T-helper 1 cell treated with Interleukin-12 subunit alpha and Interleukin-12 subunit beta and Interleukin-4 antibody, amounts not matched to agents 30 μg/mL and 1 μg/mL, for 36 hours (primary cell): ENCODE data around the gene ABCA6.
"Not testable (repeated sequence)": the region's sequence is repeated elsewhere in the genome, so short reads cannot be mapped to it uniquely, and the experiment has no call there.

ENCODE experiments used
- H3K27ac Mint-ChIP-seq: one replicate; pipeline ENCODE4 v1.8.0; 2021; ENCODE audit warnings: mild to moderate bottlenecking, mixed read lengths
- H3K27me3 Mint-ChIP-seq: one replicate; pipeline ENCODE4 v1.8.0; 2021; ENCODE audit warnings: low read depth, mixed read lengths
- H3K36me3 Mint-ChIP-seq: one replicate; pipeline ENCODE4 v1.8.0; 2021; ENCODE audit warnings: low read depth, mixed read lengths
- H3K4me1 Mint-ChIP-seq: one replicate; pipeline ENCODE4 v1.8.0; 2021; ENCODE audit warnings: low read depth, mixed read lengths
- H3K4me3 Mint-ChIP-seq: one replicate; pipeline ENCODE4 v1.8.0; 2021; ENCODE audit warnings: mild to moderate bottlenecking, moderate library complexity, mixed read lengths
- H3K9me3 Mint-ChIP-seq: one replicate; pipeline ENCODE4 v1.8.0; 2021; ENCODE audit warnings: mixed read lengths

The ABCA6 gene

DNA sequence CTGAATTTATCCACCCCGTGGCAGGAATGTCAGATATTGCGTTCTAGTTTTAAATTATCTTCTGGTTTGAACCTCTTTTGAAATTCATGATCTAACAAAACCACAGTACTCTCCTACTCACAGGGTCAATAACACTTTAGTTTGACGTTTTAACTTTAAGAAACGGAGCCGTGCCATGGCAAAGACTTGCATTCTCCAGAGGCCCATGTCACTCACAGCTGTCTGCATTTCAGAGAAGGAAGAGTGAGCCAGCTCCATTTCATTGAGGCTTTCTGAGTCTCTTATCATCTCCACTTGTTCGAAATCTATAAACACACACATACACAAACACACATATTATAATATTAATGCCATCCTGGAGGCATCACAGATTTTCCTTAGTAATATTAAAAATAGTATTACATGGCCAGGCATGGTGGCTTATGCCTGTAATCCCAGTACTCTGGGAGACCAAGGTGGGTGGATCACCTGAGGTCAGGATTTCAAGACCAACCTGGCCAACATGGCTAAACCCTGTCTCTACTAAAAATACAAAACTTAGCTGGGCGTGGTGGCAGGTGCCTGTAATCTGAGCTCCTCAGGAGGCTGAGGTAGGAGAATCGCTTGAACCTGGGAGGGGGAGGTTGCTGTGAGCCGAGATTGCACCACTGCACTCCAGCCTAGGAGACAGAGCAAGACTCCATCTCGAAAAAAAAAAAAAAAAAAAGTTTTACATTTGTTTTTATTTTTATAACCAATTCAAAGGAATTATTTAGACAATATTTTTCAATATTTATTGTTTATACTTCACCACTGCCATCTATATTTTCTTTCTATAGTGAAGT, 35.6 kb downstream of the ABCA6 start:
- H3K4me1 Mint-ChIP-seq: no peaks in the 10 kb centered on the region
- no peaks in the 10 kb centered on the region for H3K9me3 Mint-ChIP-seq
- H3K4me3 Mint-ChIP-seq: no peak overlapping the region
- H3K27ac Mint-ChIP-seq: no peak overlapping the region
- H3K27me3 Mint-ChIP-seq: no peaks in the 10 kb centered on the region
- no peaks in the 10 kb centered on the region for H3K36me3 Mint-ChIP-seq

DNA sequence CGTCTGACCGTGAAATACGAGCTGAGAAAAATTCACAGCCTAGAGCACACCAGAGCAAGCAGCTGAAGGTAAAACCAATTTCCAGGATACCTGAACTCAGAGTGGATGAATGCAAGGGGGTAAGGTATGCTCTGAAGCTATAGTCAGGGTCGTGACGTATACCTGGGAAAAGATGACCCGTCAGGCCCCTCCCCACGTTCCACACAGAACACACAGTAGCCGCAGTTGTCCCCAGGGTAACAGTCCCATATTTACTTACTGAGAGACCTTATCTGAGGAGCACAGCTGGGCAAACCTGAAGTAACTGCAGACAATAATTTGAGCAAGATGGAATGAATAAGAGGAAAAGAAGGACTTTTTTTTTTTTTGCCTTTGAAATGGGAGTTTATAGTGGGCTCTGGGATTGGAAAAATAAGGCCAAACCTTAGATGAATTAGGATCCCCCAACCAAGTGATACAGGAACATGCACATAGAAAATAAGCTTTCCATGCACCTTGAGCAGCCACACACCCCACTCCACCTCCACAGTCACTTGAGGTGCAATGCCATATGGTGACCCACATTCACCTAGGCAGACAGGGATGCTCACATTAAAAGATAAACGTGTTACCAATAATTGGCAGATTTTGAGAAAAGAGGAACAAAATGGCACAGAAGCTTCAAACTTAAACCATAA, 38.0 kb downstream of the ABCA6 start:
- no peaks in the 10 kb centered on the region for H3K4me1 Mint-ChIP-seq
- no peaks in the 10 kb centered on the region for H3K36me3 Mint-ChIP-seq
- H3K4me3 Mint-ChIP-seq: no peak overlapping the region
- no peaks in the 10 kb centered on the region for H3K27me3 Mint-ChIP-seq
- H3K27ac Mint-ChIP-seq: no peak overlapping the region
- no peaks in the 10 kb centered on the region for H3K9me3 Mint-ChIP-seq

DNA sequence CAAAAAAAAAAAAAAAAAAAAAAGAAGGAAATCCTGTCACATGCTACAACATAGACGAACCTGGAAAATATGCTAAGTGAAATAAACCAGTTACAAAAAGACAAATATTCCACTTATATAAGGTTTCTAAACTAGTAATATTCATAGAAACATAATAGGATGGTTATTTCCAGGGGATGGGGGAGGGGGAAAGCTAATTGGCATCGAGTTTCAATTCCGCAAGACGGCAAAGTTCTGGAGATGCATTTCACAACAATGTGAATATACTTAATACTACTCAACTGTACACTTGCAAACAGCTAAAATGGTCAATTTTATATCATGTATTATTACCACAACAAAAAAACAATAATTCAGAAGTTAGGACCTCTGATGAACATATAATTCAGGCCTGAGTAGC, 43.1 kb downstream of the ABCA6 start:
- H3K27me3 Mint-ChIP-seq: peaks cover 8% of the 10 kb centered on the region
- no peaks in the 10 kb centered on the region for H3K4me1 Mint-ChIP-seq
- H3K9me3 Mint-ChIP-seq: no peaks in the 10 kb centered on the region
- H3K27ac Mint-ChIP-seq: no peak overlapping the region
- H3K4me3 Mint-ChIP-seq: no peak overlapping the region
- H3K36me3 Mint-ChIP-seq: no peaks in the 10 kb centered on the region

DNA sequence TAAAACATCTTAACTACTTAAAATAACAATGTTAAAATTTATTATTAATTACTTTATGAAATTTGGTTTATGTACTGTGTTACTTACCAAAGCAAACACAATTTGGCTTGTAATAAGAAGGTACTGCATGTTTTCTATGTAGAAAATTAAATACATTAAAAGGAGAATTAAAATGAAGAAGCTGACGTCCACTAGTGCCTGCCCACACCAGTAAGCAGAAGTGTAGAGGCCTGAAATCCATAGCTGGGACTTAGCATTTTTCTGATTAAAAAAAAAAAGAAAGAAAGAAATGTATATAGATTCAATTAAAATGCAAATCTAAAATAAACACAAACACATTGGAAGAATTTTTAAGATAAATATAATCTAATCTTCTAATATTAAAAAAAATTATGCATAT, 45.2 kb downstream of the ABCA6 start:
- Mint-ChIP-seq H3K27ac (no peak overlapping the region), H3K4me3 (no peak overlapping the region), H3K36me3 (no peaks in the 10 kb centered on the region), H3K9me3 (no peaks in the 10 kb centered on the region), H3K4me1 (peaks cover 4% of the 10 kb centered on the region), H3K27me3 (peaks cover 17% of the 10 kb centered on the region)

DNA sequence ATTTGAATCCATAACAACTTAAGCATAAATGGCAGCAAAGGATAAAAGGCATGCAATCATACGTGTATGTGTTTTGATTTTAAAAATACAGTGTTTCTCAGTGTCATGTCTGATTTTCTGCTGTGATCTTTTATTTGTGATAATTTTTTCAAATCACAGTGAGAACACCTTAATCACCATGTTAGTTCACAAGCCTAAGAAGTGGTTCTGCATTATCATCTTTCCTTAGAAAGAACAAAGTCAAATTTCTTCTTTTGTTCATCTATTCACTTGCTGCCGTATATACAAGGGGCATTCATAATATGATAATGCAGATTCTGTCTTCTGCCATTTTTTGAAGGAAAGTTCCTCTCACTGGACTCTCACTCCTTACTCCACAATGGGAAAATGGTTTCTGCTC, 47.7 kb downstream of the ABCA6 start:
- Mint-ChIP-seq H3K27me3 (peaks cover 17% of the 10 kb centered on the region), H3K27ac (no peak overlapping the region), H3K4me3 (no peak overlapping the region), H3K4me1 (peaks cover 4% of the 10 kb centered on the region), H3K36me3 (no peaks in the 10 kb centered on the region), H3K9me3 (no peaks in the 10 kb centered on the region)

DNA sequence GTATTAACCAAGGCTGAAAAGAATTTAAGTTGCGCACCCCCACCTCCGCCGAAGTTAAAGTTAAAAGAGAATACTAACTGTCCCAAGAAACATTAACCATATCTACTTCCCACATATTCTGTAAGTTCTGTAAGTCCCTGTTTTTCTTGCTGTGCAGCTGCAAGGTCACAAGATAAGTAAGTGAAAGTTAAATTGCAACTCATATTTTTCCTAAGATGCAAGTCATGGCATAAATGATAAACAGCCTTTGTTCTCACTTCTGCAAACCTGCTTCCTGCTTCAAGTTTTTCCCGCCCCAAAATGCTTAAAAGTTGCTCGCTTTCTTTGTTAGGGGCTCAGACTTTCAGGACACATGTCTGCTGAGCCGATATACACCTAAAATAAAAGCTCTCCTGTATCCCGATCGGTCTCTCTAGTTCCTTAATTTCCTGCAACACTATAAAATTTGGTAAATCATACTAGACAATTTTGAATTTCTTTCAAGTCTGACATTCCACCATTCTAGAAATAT, 48.4 kb downstream of the ABCA6 start:
- Mint-ChIP-seq H3K4me3 (no peak overlapping the region), H3K27ac (no peak overlapping the region), H3K36me3 (no peaks in the 10 kb centered on the region)

DNA sequence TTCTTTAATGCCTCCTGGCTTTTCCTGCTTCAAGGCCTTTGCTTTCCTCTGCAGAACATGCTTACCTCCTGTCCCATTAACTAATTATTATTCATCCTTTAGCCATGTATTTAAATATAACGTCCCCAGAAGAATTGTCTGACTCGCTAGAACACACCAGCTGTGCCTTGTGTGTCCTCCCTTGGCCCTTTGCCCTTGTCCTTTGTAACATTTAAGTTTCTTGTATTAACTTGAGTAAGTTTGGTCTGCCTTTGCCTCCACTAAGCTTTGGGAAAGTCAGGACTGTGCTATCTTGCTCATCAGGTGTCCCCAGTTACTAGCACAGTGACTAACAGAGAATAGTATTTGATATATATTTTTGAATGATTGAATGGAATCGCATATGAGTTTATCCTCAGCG, 51.3 kb downstream of the ABCA6 start:
- H3K27me3 Mint-ChIP-seq: peaks cover 17% of the 10 kb centered on the region

More for the DNA sequence above, 48.4 kb downstream of the ABCA6 start:
- H3K9me3 Mint-ChIP-seq: no peaks in the 10 kb centered on the region
- H3K4me1 Mint-ChIP-seq: peaks cover 4% of the 10 kb centered on the region
- H3K27me3 Mint-ChIP-seq: peaks cover 17% of the 10 kb centered on the region

GRCh38 chr17:69088643-69089200, 53.0 kb downstream of the ABCA6 start:
- Mint-ChIP-seq H3K27me3 (peaks cover 10% of the 10 kb centered on the region), H3K4me1 (peaks cover 4% of the 10 kb centered on the region), H3K4me3 (no peak overlapping the region), H3K9me3 (no peaks in the 10 kb centered on the region), H3K27ac (no peak overlapping the region), H3K36me3 (no peaks in the 10 kb centered on the region)

More for the DNA sequence above, 51.3 kb downstream of the ABCA6 start:
- Mint-ChIP-seq H3K4me1 (peaks cover 4% of the 10 kb centered on the region), H3K27ac (no peak overlapping the region), H3K9me3 (no peaks in the 10 kb centered on the region), H3K36me3 (no peaks in the 10 kb centered on the region), H3K4me3 (no peak overlapping the region)

DNA sequence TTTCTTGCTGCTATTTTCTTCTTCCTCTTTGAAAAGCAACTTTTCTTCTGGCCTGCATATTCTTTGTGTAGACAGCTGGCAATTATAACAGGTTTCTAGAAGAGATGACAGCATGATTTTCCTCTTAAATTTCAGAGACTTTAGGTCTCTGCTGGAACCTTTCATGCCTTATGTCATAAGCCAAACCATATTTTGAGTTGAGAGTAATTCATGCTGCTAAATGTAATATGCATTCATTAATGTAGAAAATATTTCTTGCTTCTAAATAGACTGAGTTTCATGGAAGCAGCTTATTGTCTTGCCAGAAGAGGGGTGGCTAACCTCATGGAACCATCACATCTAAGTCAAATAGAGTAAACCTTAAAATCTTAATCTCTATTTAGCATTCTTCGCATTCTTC, 55.1 kb downstream of the ABCA6 start:
- no peaks in the 10 kb centered on the region for H3K27me3 Mint-ChIP-seq
- H3K4me1 Mint-ChIP-seq: no peaks in the 10 kb centered on the region
- H3K27ac Mint-ChIP-seq: no peak overlapping the region
- no peaks in the 10 kb centered on the region for H3K36me3 Mint-ChIP-seq
- H3K9me3 Mint-ChIP-seq: peaks cover 9% of the 10 kb centered on the region
- H3K4me3 Mint-ChIP-seq: no peak overlapping the region

GRCh38 chr17:69084911-69085310, 56.8 kb downstream of the ABCA6 start:
- H3K9me3 Mint-ChIP-seq: peaks cover 9% of the 10 kb centered on the region
- H3K27ac Mint-ChIP-seq: no peak overlapping the region
- H3K4me3 Mint-ChIP-seq: no peak overlapping the region
- no peaks in the 10 kb centered on the region for H3K4me1 Mint-ChIP-seq
- no peaks in the 10 kb centered on the region for H3K36me3 Mint-ChIP-seq
- no peaks in the 10 kb centered on the region for H3K27me3 Mint-ChIP-seq

DNA sequence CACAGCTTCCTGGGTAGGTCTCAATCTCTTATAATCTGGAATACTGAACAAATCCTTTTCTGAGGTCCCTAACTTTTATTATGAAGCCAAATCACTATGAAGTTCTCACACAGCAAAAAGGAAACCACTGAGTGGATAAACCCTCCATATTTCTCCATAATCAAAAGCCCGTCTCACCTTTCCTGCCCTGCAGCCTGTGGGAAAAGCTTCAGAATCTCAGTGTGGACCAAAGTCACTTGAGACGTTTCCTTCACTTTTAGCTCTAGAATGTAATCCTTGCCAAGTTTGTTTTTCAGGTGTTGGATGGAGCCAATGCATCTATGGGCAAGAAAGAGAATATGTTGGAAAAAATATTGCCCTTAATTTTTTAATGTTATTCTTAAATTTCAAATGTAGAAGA, 59.0 kb downstream of the ABCA6 start:
- Mint-ChIP-seq H3K27me3 (no peaks in the 10 kb centered on the region), H3K9me3 (peaks cover 9% of the 10 kb centered on the region), H3K36me3 (no peaks in the 10 kb centered on the region), H3K27ac (no peak overlapping the region), H3K4me1 (no peaks in the 10 kb centered on the region), H3K4me3 (no peak overlapping the region)

DNA sequence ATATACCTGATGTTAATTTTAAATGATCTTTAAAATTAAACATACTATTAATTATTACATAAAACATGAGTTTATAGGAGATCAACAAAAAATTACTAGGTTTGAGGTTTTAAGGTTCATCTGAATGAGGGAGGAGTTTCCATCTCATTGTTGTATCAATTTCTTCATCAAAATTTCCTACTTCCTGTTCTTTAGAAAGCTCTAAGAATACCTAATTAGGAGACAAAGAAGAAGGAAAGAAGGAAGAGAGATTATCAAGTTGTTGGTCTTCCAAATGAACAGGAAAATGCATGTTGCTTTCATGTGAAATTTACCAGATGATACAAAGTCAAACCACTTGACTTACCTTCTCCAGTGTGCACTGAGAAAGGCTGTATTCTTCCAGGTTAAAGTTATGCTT, 62.8 kb downstream of the ABCA6 start:
- H3K27ac Mint-ChIP-seq: no peak overlapping the region

DNA sequence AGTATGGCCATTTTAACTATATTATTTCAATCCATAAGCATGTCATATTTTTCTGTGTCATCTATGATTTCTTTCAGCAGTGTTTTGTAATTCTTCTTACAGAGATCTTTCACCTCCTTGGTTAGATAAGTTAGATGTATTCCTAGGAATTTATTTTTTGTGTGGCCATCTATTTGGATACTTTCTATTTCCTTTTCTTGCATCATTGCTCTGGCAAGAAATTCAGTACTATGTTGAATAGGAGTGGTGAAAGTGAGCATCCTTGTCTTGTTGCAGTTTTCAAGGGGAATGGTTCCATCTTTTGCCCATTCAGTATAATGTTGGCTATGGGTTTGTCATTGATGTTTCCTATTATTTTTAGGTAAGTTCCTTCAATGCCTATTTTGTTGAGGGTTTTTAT, 65.9 kb downstream of the ABCA6 start:
- peaks cover 7% of the 10 kb centered on the region for H3K36me3 Mint-ChIP-seq
- peaks cover 21% of the 10 kb centered on the region for H3K9me3 Mint-ChIP-seq
- peaks cover 6% of the 10 kb centered on the region for H3K4me1 Mint-ChIP-seq
- H3K27me3 Mint-ChIP-seq: peaks cover 21% of the 10 kb centered on the region
- H3K27ac Mint-ChIP-seq: no peak overlapping the region
- no peak overlapping the region for H3K4me3 Mint-ChIP-seq

More for the DNA sequence above, 62.8 kb downstream of the ABCA6 start:
- Mint-ChIP-seq H3K4me1 (no peaks in the 10 kb centered on the region), H3K4me3 (no peak overlapping the region), H3K9me3 (peaks cover 16% of the 10 kb centered on the region), H3K36me3 (no peaks in the 10 kb centered on the region), H3K27me3 (peaks cover 15% of the 10 kb centered on the region)

DNA sequence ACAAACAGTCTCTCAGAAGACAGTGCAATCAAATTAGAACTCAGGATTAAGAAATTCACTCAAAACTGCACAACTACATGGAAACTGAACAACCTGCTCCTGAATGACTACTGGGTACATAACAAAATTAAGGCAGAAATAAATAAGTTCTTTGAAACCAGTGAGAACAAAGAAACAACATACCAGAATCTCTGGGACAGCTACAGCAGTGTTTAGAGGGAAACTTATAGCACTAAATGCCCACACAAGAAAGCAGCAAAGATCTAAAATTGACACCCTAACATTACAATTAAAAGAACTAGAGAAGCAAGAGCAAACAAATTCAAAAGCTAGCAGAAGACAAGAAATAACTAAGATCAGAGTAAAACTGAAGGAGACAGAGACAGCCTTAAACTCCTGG, 68.3 kb downstream of the ABCA6 start:
- not testable (repeated sequence) for H3K4me3 Mint-ChIP-seq, H3K4me1 Mint-ChIP-seq
- H3K27me3 Mint-ChIP-seq: peaks cover 21% of the 10 kb centered on the region

GRCh38 chr17:69072803-69073256, 68.9 kb downstream of the ABCA6 start:
- peaks cover 21% of the 10 kb centered on the region for H3K27me3 Mint-ChIP-seq
- H3K36me3 Mint-ChIP-seq, H3K4me3 Mint-ChIP-seq, H3K27ac Mint-ChIP-seq, H3K4me1 Mint-ChIP-seq: not testable (repeated sequence)
- H3K9me3 Mint-ChIP-seq: peaks cover 21% of the 10 kb centered on the region

More for the DNA sequence above, 68.3 kb downstream of the ABCA6 start:
- peaks cover 21% of the 10 kb centered on the region for H3K9me3 Mint-ChIP-seq
- H3K27ac Mint-ChIP-seq, H3K36me3 Mint-ChIP-seq: not testable (repeated sequence)
